HL-60 (cell line): ENCODE results near the gene CDC42EP3.

Experiments
- SPI1 ChIP-seq: IDR thresholded peaks from 2 replicates; pipeline ENCODE4 v1.6.1; 2012; ENCODE audit warnings: low read depth, mild to moderate bottlenecking, borderline replicate concordance
- TF ChIP-seq, protein P1 (sequence below): IDR thresholded peaks from one replicate; pipeline ENCODE4 v1.5.1; 2011; ENCODE audit warnings: low read length, control low read depth, inconsistent platforms; ENCODE audit not compliant: insufficient read depth

DNA sequence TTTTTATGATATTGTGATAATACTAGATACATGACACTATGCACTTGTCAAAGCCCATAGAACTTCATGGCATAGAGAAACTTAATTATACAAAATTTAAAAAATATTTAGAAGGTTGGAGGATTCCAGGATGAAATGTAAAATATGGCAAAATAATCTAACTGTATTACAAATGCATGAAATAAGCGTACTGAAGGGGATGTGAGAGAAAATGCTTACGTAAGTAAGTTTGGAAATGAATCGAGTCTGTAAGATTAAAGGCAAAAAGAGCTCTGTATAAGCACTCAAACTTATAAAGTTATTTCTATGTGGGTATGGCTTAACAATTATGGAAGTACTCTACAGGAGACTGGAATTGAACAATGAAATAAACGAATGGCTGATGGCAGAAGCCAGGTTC lies 13.4 kb upstream of the CDC42EP3 start:
- TF ChIP-seq, protein P1, sequence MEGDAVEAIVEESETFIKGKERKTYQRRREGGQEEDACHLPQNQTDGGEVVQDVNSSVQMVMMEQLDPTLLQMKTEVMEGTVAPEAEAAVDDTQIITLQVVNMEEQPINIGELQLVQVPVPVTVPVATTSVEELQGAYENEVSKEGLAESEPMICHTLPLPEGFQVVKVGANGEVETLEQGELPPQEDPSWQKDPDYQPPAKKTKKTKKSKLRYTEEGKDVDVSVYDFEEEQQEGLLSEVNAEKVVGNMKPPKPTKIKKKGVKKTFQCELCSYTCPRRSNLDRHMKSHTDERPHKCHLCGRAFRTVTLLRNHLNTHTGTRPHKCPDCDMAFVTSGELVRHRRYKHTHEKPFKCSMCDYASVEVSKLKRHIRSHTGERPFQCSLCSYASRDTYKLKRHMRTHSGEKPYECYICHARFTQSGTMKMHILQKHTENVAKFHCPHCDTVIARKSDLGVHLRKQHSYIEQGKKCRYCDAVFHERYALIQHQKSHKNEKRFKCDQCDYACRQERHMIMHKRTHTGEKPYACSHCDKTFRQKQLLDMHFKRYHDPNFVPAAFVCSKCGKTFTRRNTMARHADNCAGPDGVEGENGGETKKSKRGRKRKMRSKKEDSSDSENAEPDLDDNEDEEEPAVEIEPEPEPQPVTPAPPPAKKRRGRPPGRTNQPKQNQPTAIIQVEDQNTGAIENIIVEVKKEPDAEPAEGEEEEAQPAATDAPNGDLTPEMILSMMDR, result no peak
- TF ChIP-seq SPI1, result no peak
